ENCODE measurements around the gene UTS2B. TPM values are rescaled to one million over a fixed set of nuclear protein-coding genes. Genes with fewer than 3 reads are reported as not detected.

The UTS2B gene
- total and polyA plus RNA-seq, 2 of the 13 experiments (the other 11 are each of a cell fraction or from before 2014, with no cell fraction given): 0.03 to 0.46 TPM

DNA sequence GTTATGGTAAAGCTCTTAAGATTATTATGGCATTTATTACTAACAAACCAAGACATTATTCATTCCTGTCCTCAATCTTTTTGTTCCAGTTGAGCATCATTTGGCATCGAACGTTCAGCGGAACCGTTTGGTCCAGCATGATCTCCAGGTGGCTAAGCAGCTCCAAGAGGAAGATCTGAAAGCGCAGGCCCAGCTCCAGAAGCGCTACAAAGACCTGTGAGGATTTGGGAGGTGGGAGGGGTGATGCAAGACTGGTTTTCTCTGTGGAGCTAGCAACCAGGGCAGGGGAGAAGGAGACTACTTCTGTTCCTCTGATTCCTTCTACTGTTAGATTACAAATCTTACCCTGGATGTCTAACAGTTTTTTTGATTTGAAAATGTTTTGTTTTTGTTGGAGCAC is 27.6 kb upstream of the UTS2B start:
- peaks cover 44% of the 10 kb centered on the region for H3K4me1 ChIP-seq (ENCODE audit: insufficient read depth, low read length)
- no peaks in the 10 kb centered on the region for H3K27me3 ChIP-seq (ENCODE audit: control insufficient read depth in 1 of 2, insufficient read depth in 2 of 2, low read length in 2 of 2)
- FAIRE-seq (no peak), DNase-seq (ENCODE audit: low spot score) (no peak), ATAC-seq (no peak)
- H3K9ac ChIP-seq (ENCODE audit: insufficient read depth, low read depth, low read length): no peak overlapping the region
- H2AFZ ChIP-seq (ENCODE audit: low read length): no peak overlapping the region
- peaks cover 11 to 50% of the 10 kb centered on the region in 2 experiments for H3K36me3 ChIP-seq (replicated peaks in 1 of 2; ENCODE audit: control insufficient read depth in 1 of 2, insufficient read depth in 2 of 2, low read length in 2 of 2)
- H3K4me3 ChIP-seq (replicated peaks in 1 of 3; ENCODE audit: insufficient read depth in 1 of 3, low read depth in 2 of 3, low read length in 3 of 3): no peak overlapping the region
- TF ChIP-seq ZNF546 (CRISPR knock-in tag; conservative IDR thresholded peaks at IDR 0.05): no peak
- TF ChIP-seq ZNF672 (CRISPR knock-in tag; IDR thresholded peaks at IDR 0.05): no peak
- no peak for TF ChIP-seq ZNF629 (CRISPR knock-in tag; conservative IDR thresholded peaks at IDR 0.05)
- H3K9me3 ChIP-seq (ENCODE audit: low read length): no peaks in the 10 kb centered on the region
- ChIA-PET POLR2A (no interaction called here), CTCF (ENCODE audit: low intra/inter-chr PET ratio, low total read pairs) (no interaction called here)
- H3K4me2 ChIP-seq (ENCODE audit: low read depth, low read length): no peak overlapping the region
- no peak overlapping the region for H3K27ac ChIP-seq (ENCODE audit: extremely low read length, insufficient read depth, low read length)
- H3K79me2 ChIP-seq (ENCODE audit: insufficient read depth, low read length): peaks cover 48% of the 10 kb centered on the region
- intact Hi-C loops (cut with micrococcal nuclease; ENCODE audit: unreplicated experiment): loop anchor here (10.0 kb wide), 1 partner anchor 113 kb away; no protein-coding TSS in a partner anchor
- peaks cover 5% of the 10 kb centered on the region for H4K20me1 ChIP-seq (ENCODE audit: insufficient read depth, low read length)
- in situ Hi-C loops (cut with HindIII; ENCODE audit: extremely low pct_ligation_motif_present, low pct_unique_long_range_greater_than_20kb): no loop called here
- BruUV-seq (replicated peaks): no TSS peak
- WGBS (ENCODE audit: low lambda C conversion rate): 97% methylated on average over 6 of the region's 6 CpGs

DNA sequence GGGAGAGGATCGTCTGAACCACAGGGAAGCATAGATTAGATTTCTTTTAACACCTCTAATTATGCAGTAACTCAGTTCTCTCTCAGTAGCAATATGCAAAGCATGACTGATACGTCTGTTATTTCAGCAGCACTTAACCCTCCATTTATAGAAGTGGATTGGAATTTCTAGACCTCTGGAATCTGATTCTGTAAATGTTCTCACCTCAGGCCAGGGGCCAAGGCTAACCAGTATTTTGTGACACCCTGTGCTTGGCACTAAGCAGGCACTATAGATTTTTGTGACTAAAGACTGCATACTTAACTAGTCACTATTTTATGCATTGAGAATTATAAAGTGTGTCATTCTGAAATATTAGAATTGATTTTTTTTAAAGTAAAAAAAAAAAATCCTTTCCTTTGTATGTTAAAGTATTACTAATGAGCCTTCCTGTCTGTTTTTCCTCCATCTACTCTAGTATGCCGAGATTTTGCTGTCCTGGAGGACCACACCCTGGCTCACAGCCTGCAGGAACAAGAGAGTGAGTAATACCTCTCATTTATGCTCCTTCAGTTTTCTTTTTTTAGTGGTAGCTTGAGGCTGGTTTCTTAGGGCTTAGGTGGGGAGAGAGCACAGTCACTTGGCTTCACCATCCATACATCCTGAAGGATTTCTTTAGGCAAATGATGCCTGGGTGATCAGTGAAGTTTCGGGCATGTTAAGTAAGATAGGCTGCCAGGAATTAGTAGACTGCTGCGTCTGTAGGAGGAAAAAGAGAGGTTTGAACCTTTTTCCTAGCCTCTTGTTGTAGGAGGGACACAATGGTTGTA is 26.5 kb upstream of the UTS2B start:
- in situ Hi-C loops (cut with HindIII; ENCODE audit: extremely low pct_ligation_motif_present, low pct_unique_long_range_greater_than_20kb): no loop called here
- no TSS peak for BruUV-seq (replicated peaks)
- Histone ChIP-seq H2AFZ (ENCODE audit: low read length) (no peak overlapping the region), H3K27me3 (ENCODE audit: control insufficient read depth in 1 of 2, insufficient read depth in 2 of 2, low read length in 2 of 2) (no peaks in the 10 kb centered on the region), H3K4me1 (ENCODE audit: insufficient read depth, low read length) (peaks cover 43% of the 10 kb centered on the region), H3K79me2 (ENCODE audit: insufficient read depth, low read length) (peaks cover 58% of the 10 kb centered on the region), H3K9ac (ENCODE audit: insufficient read depth, low read depth, low read length) (no peak overlapping the region), H3K4me2 (ENCODE audit: low read depth, low read length) (no peak overlapping the region), H3K9me3 (ENCODE audit: low read length) (no peaks in the 10 kb centered on the region), H3K27ac (ENCODE audit: extremely low read length, insufficient read depth, low read length) (no peak overlapping the region), H3K36me3 (replicated peaks in 1 of 2; ENCODE audit: control insufficient read depth in 1 of 2, insufficient read depth in 2 of 2, low read length in 2 of 2) (peaks cover 11 to 42% of the 10 kb centered on the region in 2 experiments), H4K20me1 (ENCODE audit: insufficient read depth, low read length) (peaks cover 10% of the 10 kb centered on the region), H3K4me3 (replicated peaks in 1 of 3; ENCODE audit: insufficient read depth in 1 of 3, low read depth in 2 of 3, low read length in 3 of 3) (no peak overlapping the region)
- intact Hi-C loops (cut with micrococcal nuclease; ENCODE audit: unreplicated experiment): loop anchor here (10.0 kb wide), 1 partner anchor 112 kb away; no protein-coding TSS in a partner anchor
- DNase-seq (ENCODE audit: low spot score) (no peak), FAIRE-seq (no peak), ATAC-seq (no peak)
- 95% methylated on average over 5 of the region's 5 CpGs for WGBS (ENCODE audit: low lambda C conversion rate)
- CTCF ChIA-PET (ENCODE audit: low intra/inter-chr PET ratio, low total read pairs): no interaction called here
- POLR2A ChIA-PET: no interaction called here
- TF ChIP-seq RBM22 (optimal IDR thresholded peaks at IDR 0.05; ENCODE audit: low read length): peak; percentile 59
- TF ChIP-seq RELA (CRISPR knock-in tag; IDR thresholded peaks at IDR 0.05): no peak
